ENCODE results near the gene HCFC2.

- TF ChIP-seq POLR2A (IDR thresholded peaks at IDR 0.05) (no peak), CTCF (IDR thresholded peaks at IDR 0.05) (no peak), POLR2AphosphoS5 (IDR thresholded peaks at IDR 0.05) (no peak), EP300 (IDR thresholded peaks at IDR 0.05) (no peak)
Observed at GRCh38 chr12:104046306-104046705, 18.0 kb upstream of the HCFC2 start.
